KMS-11 (cell line): ENCODE results near the gene LACTB.

Experiments used
- H2AFZ ChIP-seq: fragments of 200-600 bp; sonication (generic); 2 replicates; pipeline ENCODE4 v1.6.1; 2016; ENCODE audit warnings: antibody characterized with exemption, mixed run types, low read depth
- H3K27ac ChIP-seq: fragments of 200-600 bp; sonication (generic); 2 replicates; pipeline ENCODE4 v1.6.1; 2016; ENCODE audit warnings: mild to moderate bottlenecking, mixed run types
- H3K27me3 ChIP-seq: fragments of 200-600 bp; sonication (generic); 2 replicates; pipeline ENCODE4 v1.6.1; 2017; ENCODE audit warnings: mild to moderate bottlenecking, low read depth, mixed run types, moderate library complexity; ENCODE audit not compliant: insufficient read depth
- H3K36me3 ChIP-seq: fragments of 200-600 bp; sonication (generic); 2 replicates; pipeline ENCODE4 v1.6.1; 2017; ENCODE audit warnings: mild to moderate bottlenecking, mixed run types; ENCODE audit not compliant: insufficient read depth
- H3K4me1 ChIP-seq: fragments of 200-600 bp; sonication (generic); 2 replicates; pipeline ENCODE4 v1.6.1; 2016; ENCODE audit warnings: mild to moderate bottlenecking, low read depth, mixed run types; ENCODE audit not compliant: poor library complexity, severe bottlenecking
- H3K4me2 ChIP-seq: fragments of 200-600 bp; sonication (generic); 2 replicates; pipeline ENCODE4 v1.7.0; 2016; ENCODE audit warnings: mild to moderate bottlenecking, mixed run types
- H3K4me3 ChIP-seq: fragments of 200-600 bp; sonication (generic); IDR thresholded peaks from 2 replicates; pipeline ENCODE4 v1.6.1; 2017; ENCODE audit warnings: low read depth, low read length, mixed read lengths; ENCODE audit not compliant: insufficient read depth
- H3K79me2 ChIP-seq: fragments of 200-600 bp; sonication (generic); 2 replicates; pipeline ENCODE4 v1.6.1; 2016; ENCODE audit warnings: low read depth, mixed run types; ENCODE audit not compliant: insufficient read depth
- H3K9ac ChIP-seq: fragments of 200-600 bp; sonication (generic); 2 replicates; pipeline ENCODE4 v1.6.1; 2016; ENCODE audit warnings: mild to moderate bottlenecking, mixed run types
- H4K20me1 ChIP-seq: fragments of 200-600 bp; sonication (generic); 2 replicates; pipeline ENCODE4 v1.6.1; 2016; ENCODE audit warnings: mild to moderate bottlenecking, mixed run types; ENCODE audit not compliant: insufficient read depth
- CTCF ChIP-seq: fragments of 200-600 bp; sonication (generic); conservative IDR thresholded peaks from 2 replicates; pipeline ENCODE4 v1.6.1; 2017; ENCODE audit warnings: low read depth, mild to moderate bottlenecking, antibody characterized with exemption, low read length, moderate library complexity, mixed read lengths

The LACTB gene

GRCh38 chr15:63165166-63165859 lies 43.7 kb downstream of the LACTB start:
- no peak for TF ChIP-seq CTCF
- Histone ChIP-seq H3K79me2 (no peaks in the 10 kb centered on the region), H3K9ac (no peak overlapping the region), H3K4me2 (no peak overlapping the region), H3K27ac (no peak overlapping the region), H4K20me1 (no peaks in the 10 kb centered on the region), H3K4me1 (no peaks in the 10 kb centered on the region), H3K27me3 (no peaks in the 10 kb centered on the region), H3K36me3 (no peaks in the 10 kb centered on the region), H2AFZ (no peak overlapping the region), H3K4me3 (no peak overlapping the region)

- TF ChIP-seq CTCF: no peak
- Histone ChIP-seq H2AFZ (no peak overlapping the region), H3K27ac (no peak overlapping the region), H3K9ac (no peak overlapping the region), H4K20me1 (no peaks in the 10 kb centered on the region), H3K4me3 (no peak overlapping the region), H3K79me2 (no peaks in the 10 kb centered on the region), H3K4me1 (no peaks in the 10 kb centered on the region), H3K36me3 (no peaks in the 10 kb centered on the region), H3K27me3 (no peaks in the 10 kb centered on the region), H3K4me2 (no peak overlapping the region)
Observed at GRCh38 chr15:63166219-63166618, 44.6 kb downstream of the LACTB start.

GRCh38 chr15:63169788-63170187 lies 48.1 kb downstream of the LACTB start:
- no peak overlapping the region for H3K27ac ChIP-seq
- H3K4me3 ChIP-seq: no peak overlapping the region
- no peaks in the 10 kb centered on the region for H4K20me1 ChIP-seq
- H3K27me3 ChIP-seq: no peaks in the 10 kb centered on the region
- no peak overlapping the region for H3K4me2 ChIP-seq
- H3K9ac ChIP-seq: no peak overlapping the region
- H3K4me1 ChIP-seq: no peaks in the 10 kb centered on the region
- no peak overlapping the region for H2AFZ ChIP-seq
- H3K36me3 ChIP-seq: no peaks in the 10 kb centered on the region
- TF ChIP-seq CTCF: no peak
- no peaks in the 10 kb centered on the region for H3K79me2 ChIP-seq

GRCh38 chr15:63172376-63172775 lies 50.7 kb downstream of the LACTB start:
- Histone ChIP-seq H3K9ac (no peak overlapping the region), H3K27me3 (no peaks in the 10 kb centered on the region), H3K4me1 (no peaks in the 10 kb centered on the region), H3K79me2 (no peaks in the 10 kb centered on the region), H3K27ac (no peak overlapping the region), H3K4me3 (no peak overlapping the region), H2AFZ (no peak overlapping the region), H3K36me3 (no peaks in the 10 kb centered on the region), H4K20me1 (no peaks in the 10 kb centered on the region), H3K4me2 (no peak overlapping the region)
- TF ChIP-seq CTCF: no peak
